ENCODE results near the gene USP32.
A peak's percentile ranks its signal among the peaks of the same experiment; 100 is the strongest.

USP32 gene

GRCh38 chr17:60401819-60402218, 9.9 kb upstream of the USP32 start:
- no peak for DNase-seq (ENCODE audit: insufficient read length)
- TF ChIP-seq POLR2A (IDR thresholded peaks at IDR 0.05; ENCODE audit: low read depth, low read length) (no peak), POLR2AphosphoS5 (IDR thresholded peaks at IDR 0.05; ENCODE audit: low read depth, low read length) (no peak), TAF1 (IDR thresholded peaks at IDR 0.05; ENCODE audit: borderline replicate concordance, low read depth, low read length) (no peak)
- FAIRE-seq = no peak

GRCh38 chr17:60398227-60398959, 6.5 kb upstream of the USP32 start:
- DNase-seq (ENCODE audit: insufficient read length) = no peak
- no peak for FAIRE-seq
- no peak for TF ChIP-seq POLR2A (IDR thresholded peaks at IDR 0.05; ENCODE audit: low read depth, low read length)
- TF ChIP-seq POLR2AphosphoS5 (IDR thresholded peaks at IDR 0.05; ENCODE audit: low read depth, low read length) = no peak
- no peak for TF ChIP-seq TAF1 (IDR thresholded peaks at IDR 0.05; ENCODE audit: borderline replicate concordance, low read depth, low read length)

GRCh38 chr17:60396412-60396811, 4.5 kb upstream of the USP32 start:
- FAIRE-seq (no peak), DNase-seq (ENCODE audit: insufficient read length) (no peak)
- TF ChIP-seq TAF1 (IDR thresholded peaks at IDR 0.05; ENCODE audit: borderline replicate concordance, low read depth, low read length) = no peak
- no peak for TF ChIP-seq POLR2AphosphoS5 (IDR thresholded peaks at IDR 0.05; ENCODE audit: low read depth, low read length)
- TF ChIP-seq POLR2A (IDR thresholded peaks at IDR 0.05; ENCODE audit: low read depth, low read length) = no peak

GRCh38 chr17:60395508-60396065, 3.7 kb upstream of the USP32 start:
- DNase-seq (ENCODE audit: insufficient read length) = no peak
- no peak for FAIRE-seq
- TF ChIP-seq TAF1 (IDR thresholded peaks at IDR 0.05; ENCODE audit: borderline replicate concordance, low read depth, low read length) (no peak), POLR2AphosphoS5 (IDR thresholded peaks at IDR 0.05; ENCODE audit: low read depth, low read length) (no peak)

- DNase-seq (ENCODE audit: insufficient read length) (no peak), FAIRE-seq (no peak)
- TF ChIP-seq POLR2A (IDR thresholded peaks at IDR 0.05; ENCODE audit: low read depth, low read length) (no peak), POLR2AphosphoS5 (IDR thresholded peaks at IDR 0.05; ENCODE audit: low read depth, low read length) (no peak), TAF1 (IDR thresholded peaks at IDR 0.05; ENCODE audit: borderline replicate concordance, low read depth, low read length) (no peak)
Measured at GRCh38 chr17:60393840-60394723, 2.1 kb upstream of the USP32 start.

GRCh38 chr17:60392845-60393702, 1.1 kb upstream of the USP32 start:
- no peak for TF ChIP-seq TAF1 (IDR thresholded peaks at IDR 0.05; ENCODE audit: borderline replicate concordance, low read depth, low read length)
- no peak for TF ChIP-seq POLR2AphosphoS5 (IDR thresholded peaks at IDR 0.05; ENCODE audit: low read depth, low read length)
- no peak for TF ChIP-seq POLR2A (IDR thresholded peaks at IDR 0.05; ENCODE audit: low read depth, low read length)
- FAIRE-seq = peak; percentile 30
- DNase-seq (ENCODE audit: insufficient read length) = no peak

- FAIRE-seq = no peak
- TF ChIP-seq POLR2AphosphoS5 (IDR thresholded peaks at IDR 0.05; ENCODE audit: low read depth, low read length) (no peak), POLR2A (IDR thresholded peaks at IDR 0.05; ENCODE audit: low read depth, low read length) (peak; percentile 27; the same call in 1 of the 2 replicates)
- DNase-seq (ENCODE audit: insufficient read length) = no peak
Measured at GRCh38 chr17:60391471-60392041, 377 bp downstream of the USP32 start.

GRCh38 chr17:60390925-60391470, 935 bp downstream of the USP32 start:
- TF ChIP-seq POLR2A (IDR thresholded peaks at IDR 0.05; ENCODE audit: low read depth, low read length) = no peak
- TF ChIP-seq TAF1 (IDR thresholded peaks at IDR 0.05; ENCODE audit: borderline replicate concordance, low read depth, low read length) = no peak
- TF ChIP-seq POLR2AphosphoS5 (IDR thresholded peaks at IDR 0.05; ENCODE audit: low read depth, low read length) = no peak
- FAIRE-seq (peak; percentile 21), DNase-seq (ENCODE audit: insufficient read length) (no peak)

- TF ChIP-seq TAF1 (IDR thresholded peaks at IDR 0.05; ENCODE audit: borderline replicate concordance, low read depth, low read length) (no peak), POLR2A (IDR thresholded peaks at IDR 0.05; ENCODE audit: low read depth, low read length) (no peak), POLR2AphosphoS5 (IDR thresholded peaks at IDR 0.05; ENCODE audit: low read depth, low read length) (no peak)
- FAIRE-seq = no peak
- DNase-seq (ENCODE audit: insufficient read length) = no peak
Measured at GRCh38 chr17:60390186-60390585, 1.7 kb downstream of the USP32 start.

GRCh38 chr17:60388742-60389141, 3.2 kb downstream of the USP32 start:
- TF ChIP-seq POLR2AphosphoS5 (IDR thresholded peaks at IDR 0.05; ENCODE audit: low read depth, low read length) = no peak
- DNase-seq (ENCODE audit: insufficient read length) (no peak), FAIRE-seq (no peak)

All from GM12892 (cell line).